Measurements from ENCODE around the gene HORMAD2. TPM values are rescaled to one million over a fixed set of nuclear protein-coding genes. Genes with fewer than 3 reads are reported as not detected.

Gene HORMAD2
- total RNA-seq, 1 experiment from 2014 or later = not detected

GRCh38 chr22:30180616-30181015 lies 100.4 kb downstream of the HORMAD2 start:
- DNase-seq = no peak
- no peaks in the 10 kb centered on the region for H3K9me2 ChIP-seq (ENCODE audit: insufficient read depth)
- H2AFZ ChIP-seq = no peak overlapping the region
- H3K79me2 ChIP-seq (ENCODE audit: low read depth) = no peaks in the 10 kb centered on the region
- peaks cover 2% of the 10 kb centered on the region; the same call in 1 of the 2 replicates for H3F3A ChIP-seq (ENCODE audit: insufficient read depth, low read depth)
- intact Hi-C loops (cut with micrococcal nuclease; ENCODE audit: unreplicated experiment) = no loop called here
- no peaks in the 10 kb centered on the region for H3K27me3 ChIP-seq (ENCODE audit: insufficient read depth, low read depth)
- H3K4me1 ChIP-seq (replicated peaks; ENCODE audit: insufficient read depth) = no peaks in the 10 kb centered on the region
- no peaks in the 10 kb centered on the region for H3K36me3 ChIP-seq (ENCODE audit: low read depth)
- no TSS peak for BruUV-seq (replicated peaks)
- no peak overlapping the region for H3K4me3 ChIP-seq
- POLR2A ChIA-PET (ENCODE audit: unreplicated experiment) = no interaction called here
- H3K4me2 ChIP-seq = no peak overlapping the region
- H3K9me3 ChIP-seq (ENCODE audit: insufficient read depth, low read depth) = no peaks in the 10 kb centered on the region
- CTCF ChIA-PET = no interaction called here
- no peaks in the 10 kb centered on the region for H4K20me1 ChIP-seq (ENCODE audit: insufficient read depth)
- TF ChIP-seq EZH2 (IDR thresholded peaks at IDR 0.05; ENCODE audit: low read depth) = no peak
- TF ChIP-seq CTCF (conservative IDR thresholded peaks at IDR 0.05) = no peak
- no peak overlapping the region for H3K27ac ChIP-seq

- TF ChIP-seq CTCF (conservative IDR thresholded peaks at IDR 0.05) = no peak
- no peak for TF ChIP-seq EZH2 (IDR thresholded peaks at IDR 0.05; ENCODE audit: low read depth)
- no TSS peak for BruUV-seq (replicated peaks)
- no peak for DNase-seq
- POLR2A ChIA-PET (ENCODE audit: unreplicated experiment) = no interaction called here
- intact Hi-C loops (cut with micrococcal nuclease; ENCODE audit: unreplicated experiment) = no loop called here
- CTCF ChIA-PET = no interaction called here
- no peak overlapping the region for H3K4me2 ChIP-seq
- H3K9me3 ChIP-seq (ENCODE audit: insufficient read depth, low read depth) = no peaks in the 10 kb centered on the region
- H3K4me3 ChIP-seq = no peak overlapping the region
- H3K27me3 ChIP-seq (ENCODE audit: insufficient read depth, low read depth) = no peaks in the 10 kb centered on the region
- no peaks in the 10 kb centered on the region for H4K20me1 ChIP-seq (ENCODE audit: insufficient read depth)
- no peaks in the 10 kb centered on the region for H3F3A ChIP-seq (ENCODE audit: insufficient read depth, low read depth)
- H3K9me2 ChIP-seq (ENCODE audit: insufficient read depth) = no peaks in the 10 kb centered on the region
- no peaks in the 10 kb centered on the region for H3K4me1 ChIP-seq (replicated peaks; ENCODE audit: insufficient read depth)
- no peak overlapping the region for H2AFZ ChIP-seq
- H3K79me2 ChIP-seq (ENCODE audit: low read depth) = no peaks in the 10 kb centered on the region
- no peaks in the 10 kb centered on the region for H3K36me3 ChIP-seq (ENCODE audit: low read depth)
- no peak overlapping the region for H3K27ac ChIP-seq
Observed at GRCh38 chr22:30181459-30182349, 101.4 kb downstream of the HORMAD2 start.

- Histone ChIP-seq H2AFZ (no peak overlapping the region), H3K27me3 (ENCODE audit: insufficient read depth, low read depth) (no peaks in the 10 kb centered on the region), H3F3A (ENCODE audit: insufficient read depth, low read depth) (no peaks in the 10 kb centered on the region), H3K36me3 (ENCODE audit: low read depth) (no peaks in the 10 kb centered on the region), H4K20me1 (ENCODE audit: insufficient read depth) (no peaks in the 10 kb centered on the region), H3K4me2 (no peak overlapping the region), H3K4me3 (no peak overlapping the region), H3K9me3 (ENCODE audit: insufficient read depth, low read depth) (no peaks in the 10 kb centered on the region), H3K79me2 (ENCODE audit: low read depth) (no peaks in the 10 kb centered on the region), H3K9me2 (ENCODE audit: insufficient read depth) (no peaks in the 10 kb centered on the region), H3K27ac (no peak overlapping the region), H3K4me1 (replicated peaks; ENCODE audit: insufficient read depth) (no peaks in the 10 kb centered on the region)
- TF ChIP-seq CTCF (conservative IDR thresholded peaks at IDR 0.05) (no peak), EZH2 (IDR thresholded peaks at IDR 0.05; ENCODE audit: low read depth) (no peak)
- ChIA-PET CTCF (no interaction called here), POLR2A (ENCODE audit: unreplicated experiment) (no interaction called here)
- DNase-seq = no peak
- intact Hi-C loops (cut with micrococcal nuclease; ENCODE audit: unreplicated experiment) = no loop called here
- no TSS peak for BruUV-seq (replicated peaks)
Observed at GRCh38 chr22:30182350-30182745, 102.1 kb downstream of the HORMAD2 start.
